ENCODE data around the gene ERC2. TPM values are rescaled to one million over a fixed set of nuclear protein-coding genes. Genes with fewer than 3 reads are reported as not detected.

The ERC2 gene
- total RNA-seq = 24.2 TPM

GRCh38 chr3:56468184-56469106 lies at the start of gene ERC2:
ERC2 (minus strand) TSS chr3:56468467.

DNA sequence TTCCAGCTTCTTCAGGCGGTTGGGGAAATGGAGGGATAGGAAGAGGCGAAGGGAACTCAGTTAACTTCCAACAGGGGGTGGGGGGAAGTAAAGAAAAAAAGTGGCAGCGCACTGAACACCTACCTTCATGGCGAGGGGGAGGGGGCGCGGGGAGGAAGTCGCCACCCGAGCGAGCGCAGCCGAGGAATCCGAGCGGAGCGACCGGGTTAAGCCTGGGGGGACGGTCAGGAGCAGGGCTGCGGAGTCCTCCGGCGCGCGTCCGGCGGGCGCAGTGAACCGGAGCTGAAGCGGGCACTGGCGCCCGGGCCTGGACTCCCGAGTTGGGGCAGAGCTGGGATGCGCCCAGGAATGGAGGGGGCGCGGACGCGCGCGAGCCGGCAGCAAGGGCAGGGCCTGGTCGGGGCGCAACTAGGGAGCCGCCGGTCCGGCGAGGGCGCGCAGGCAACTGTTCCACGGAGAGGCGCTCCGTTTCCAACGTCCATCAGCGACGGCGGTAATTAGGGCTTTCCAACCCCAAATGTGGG lies 981.3 kb downstream of the ERC2 start, which contains the start of gene WNT5A:
Gene WNT5A, minus strand, starts transcription at position 450 of the 524 bp plus-strand sequence. Its CDS starts 321 bp downstream, at position 129.

Other genes with a start within 250 kb of the ERC2 start
- gene CCDC66, start 88.7 kb upstream of the ERC2 start, total RNA-seq = 80.1 TPM
- 192 TPM for gene TASOR, start 214.8 kb upstream of the ERC2 start, total RNA-seq

Measured in camera-type eye (tissue), 1 donor.